ENCODE measurements around the gene KCNC4. TPM values are rescaled to one million over a fixed set of nuclear protein-coding genes. Genes with fewer than 3 reads are reported as not detected.

KCNC4 gene
- total RNA-seq, 1 experiment from 2014 or later = 0.61 TPM

DNA sequence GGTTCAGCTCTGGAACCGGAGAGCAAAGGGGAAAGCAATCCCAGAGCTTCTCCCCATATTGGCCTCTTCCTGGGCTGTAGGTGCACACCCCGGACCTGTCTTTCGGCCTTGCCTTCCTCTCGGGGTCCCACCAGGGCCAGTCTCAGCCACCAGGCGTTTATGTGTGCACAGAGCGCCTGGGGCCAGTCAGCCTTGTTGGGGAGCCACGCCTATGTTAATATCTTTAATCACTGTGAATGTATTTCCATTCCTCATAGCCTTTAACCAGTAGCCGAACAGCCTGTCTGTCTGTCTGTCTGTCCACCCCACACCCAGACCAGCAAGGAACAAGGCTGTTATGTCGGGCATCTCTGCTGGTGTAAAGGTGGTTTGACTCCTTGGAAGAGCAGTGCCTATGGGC lies 18.8 kb downstream of the KCNC4 start:
- Histone ChIP-seq H3K36me3 (no peaks in the 10 kb centered on the region), H3K27me3 (no peaks in the 10 kb centered on the region; the same call in 1 of the 2 replicates), H3K4me3 (no peak overlapping the region), H3K27ac (no peak overlapping the region), H3K4me1 (no peaks in the 10 kb centered on the region), H3K9me3 (replicated peaks) (no peaks in the 10 kb centered on the region)
- DNase-seq = no peak

DNA sequence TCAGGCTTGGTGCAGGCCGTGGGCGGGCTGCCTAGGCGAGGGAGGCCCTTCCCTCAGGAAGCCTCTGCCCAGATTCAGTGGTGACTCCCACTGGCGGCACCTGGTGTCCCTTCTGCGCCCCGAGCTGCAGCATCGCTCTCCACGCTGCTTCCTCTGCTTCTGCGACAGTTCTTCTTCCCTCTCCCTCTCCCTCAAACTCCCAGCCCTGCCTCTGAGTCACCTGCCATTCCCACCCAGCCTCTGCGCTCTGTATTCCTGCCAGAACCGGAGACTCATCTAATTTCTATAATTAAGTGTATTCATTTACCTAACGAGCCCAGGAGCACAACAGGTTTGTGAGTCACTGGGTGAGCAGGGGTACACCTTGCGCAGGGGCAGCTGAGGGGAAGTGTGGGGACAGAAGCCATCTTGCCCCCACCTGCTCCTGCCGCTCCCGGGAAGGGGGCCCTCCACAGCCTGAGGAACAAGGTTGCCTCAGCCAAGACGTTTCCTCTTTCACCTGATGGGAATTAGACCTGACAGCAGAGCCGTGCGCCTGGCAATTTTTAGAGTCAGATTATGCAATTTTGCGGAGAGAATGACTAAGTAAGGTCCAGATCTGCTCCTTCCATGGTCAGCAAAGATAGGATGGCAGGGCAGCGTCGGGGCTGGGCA lies 19.4 kb downstream of the KCNC4 start:
- Histone ChIP-seq H3K27me3 (no peaks in the 10 kb centered on the region; the same call in 1 of the 2 replicates), H3K36me3 (no peaks in the 10 kb centered on the region), H3K4me3 (no peak overlapping the region), H3K27ac (no peak overlapping the region), H3K4me1 (no peaks in the 10 kb centered on the region), H3K9me3 (replicated peaks) (no peaks in the 10 kb centered on the region)
- DNase-seq = no peak

DNA sequence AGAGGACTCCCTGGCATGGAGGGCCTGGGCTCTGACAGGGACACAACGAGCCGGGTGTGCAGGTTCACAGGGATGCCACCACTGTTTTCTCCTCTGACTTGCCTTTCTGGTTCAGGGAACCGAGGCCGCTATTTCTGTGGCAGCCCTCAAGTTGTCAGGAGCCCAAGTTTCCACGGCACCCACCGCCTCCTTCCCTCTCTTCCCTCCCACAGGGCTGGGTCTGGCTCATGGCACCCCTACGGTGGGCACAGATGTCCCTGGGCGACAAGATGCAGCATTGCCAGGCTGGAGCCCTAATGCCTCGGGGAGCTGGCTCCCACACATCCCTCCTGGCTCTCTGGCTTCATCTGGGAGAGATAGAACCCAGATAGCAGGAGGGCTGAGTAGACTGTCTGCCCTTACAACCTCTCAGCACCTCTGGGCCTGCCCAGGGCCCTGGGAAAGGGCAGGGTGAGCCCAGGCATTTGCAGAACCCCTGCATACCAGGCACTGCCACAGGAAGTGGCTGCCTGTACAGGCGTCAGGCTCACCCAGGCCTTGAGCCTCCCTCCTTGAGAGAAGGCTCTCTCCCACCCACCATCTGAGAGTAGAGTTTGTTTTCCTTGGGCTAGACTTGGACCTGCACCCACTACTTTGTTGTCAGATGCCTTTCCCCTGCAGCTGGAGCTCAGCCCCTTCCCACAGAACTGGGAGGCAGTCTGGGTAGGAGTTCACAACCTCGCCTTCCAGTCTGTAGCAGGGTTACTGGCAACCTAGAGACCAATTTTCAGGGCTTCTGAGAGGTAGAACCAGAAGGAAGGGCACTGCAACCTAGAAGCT lies 20.5 kb downstream of the KCNC4 start:
- H3K27ac ChIP-seq = no peak overlapping the region
- H3K27me3 ChIP-seq = no peaks in the 10 kb centered on the region; the same call in 1 of the 2 replicates
- H3K4me3 ChIP-seq = no peak overlapping the region
- no peaks in the 10 kb centered on the region for H3K36me3 ChIP-seq
- no peak for DNase-seq
- H3K9me3 ChIP-seq (replicated peaks) = no peaks in the 10 kb centered on the region
- H3K4me1 ChIP-seq = no peaks in the 10 kb centered on the region

DNA sequence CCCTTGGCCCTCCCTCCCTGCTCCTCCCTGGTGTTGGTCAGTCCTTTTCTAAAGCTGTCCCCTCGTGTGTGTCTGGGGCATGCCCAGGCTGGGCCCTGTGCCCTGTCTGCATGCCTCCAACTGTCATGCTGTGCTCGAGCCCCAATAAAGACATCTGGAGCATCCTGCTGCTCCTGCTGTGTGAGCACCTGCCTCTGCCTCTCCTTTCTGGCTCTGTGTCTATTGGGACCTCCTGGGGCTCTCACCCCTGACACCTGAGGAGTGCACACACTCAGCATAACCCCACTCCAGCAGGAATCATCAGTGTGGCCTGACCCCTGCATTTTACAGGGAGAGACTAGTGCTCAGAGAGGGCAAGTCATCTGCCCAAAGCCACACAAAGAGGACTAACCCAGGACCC lies 23.7 kb downstream of the KCNC4 start:
- no peak for DNase-seq
- Histone ChIP-seq H3K4me1 (peaks cover under 1% of the 10 kb centered on the region; the same call in 1 of the 2 replicates), H3K27ac (no peak overlapping the region), H3K9me3 (replicated peaks) (no peaks in the 10 kb centered on the region), H3K27me3 (no peaks in the 10 kb centered on the region; the same call in 1 of the 2 replicates), H3K4me3 (no peak overlapping the region), H3K36me3 (no peaks in the 10 kb centered on the region)

DNA sequence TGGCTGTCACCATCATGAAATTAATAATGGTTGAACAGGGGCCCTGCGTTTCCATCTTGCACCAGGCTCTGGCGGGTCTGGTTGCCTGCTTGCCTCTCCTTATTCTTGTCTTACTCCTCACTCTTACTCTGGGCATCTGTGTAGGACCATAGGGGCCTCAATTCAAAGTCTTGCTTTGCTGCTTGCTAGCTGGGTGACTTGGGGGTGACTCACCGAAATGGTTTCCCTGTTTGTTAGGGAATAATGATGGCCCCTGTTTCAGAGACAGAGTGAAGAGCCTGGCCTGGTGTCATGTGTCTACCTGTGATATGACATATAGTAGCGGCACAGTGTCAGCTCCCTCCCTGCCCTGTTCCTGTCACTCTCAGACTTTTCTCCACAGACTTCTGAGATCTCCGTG lies 24.6 kb downstream of the KCNC4 start:
- H3K27ac ChIP-seq = no peak overlapping the region
- no peaks in the 10 kb centered on the region; the same call in 1 of the 2 replicates for H3K27me3 ChIP-seq
- H3K36me3 ChIP-seq = no peaks in the 10 kb centered on the region
- DNase-seq = no peak
- H3K9me3 ChIP-seq (replicated peaks) = no peaks in the 10 kb centered on the region
- peaks cover 7% of the 10 kb centered on the region for H3K4me1 ChIP-seq
- H3K4me3 ChIP-seq = no peak overlapping the region

DNA sequence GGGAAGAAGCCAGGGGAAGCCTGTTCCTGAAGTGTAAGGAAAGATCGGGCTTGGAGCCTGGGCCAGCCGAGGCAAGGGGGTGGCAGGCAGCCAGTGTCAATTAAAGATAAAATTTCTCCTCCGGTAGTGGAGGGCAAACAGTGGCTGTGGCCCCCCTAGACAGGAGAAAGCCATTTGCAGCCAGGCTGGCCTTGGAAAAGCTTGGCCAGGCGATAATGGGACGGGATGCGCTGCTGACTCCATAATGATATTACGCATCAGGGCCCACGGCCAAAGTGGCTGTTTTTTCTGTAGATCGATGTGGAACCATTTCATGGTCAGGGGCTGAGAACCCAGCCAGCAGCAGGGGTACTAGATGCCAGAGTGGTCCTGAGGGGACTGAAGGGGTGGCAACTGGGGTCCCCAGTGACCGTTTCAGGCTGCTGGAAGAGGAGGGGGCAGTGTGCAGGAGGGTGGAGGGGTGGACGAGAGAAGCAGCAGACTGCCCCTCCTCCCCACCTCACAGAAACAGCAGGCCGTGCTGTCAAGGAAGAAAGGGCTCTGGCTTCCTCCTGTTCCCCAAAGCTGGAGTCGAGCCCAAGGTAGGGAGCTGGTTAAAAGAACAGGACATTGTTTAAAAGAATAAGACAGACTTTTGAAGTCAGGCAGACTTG lies 25.2 kb downstream of the KCNC4 start:
- H3K4me3 ChIP-seq = no peak overlapping the region
- DNase-seq = no peak
- no peak overlapping the region for H3K27ac ChIP-seq
- no peaks in the 10 kb centered on the region for H3K9me3 ChIP-seq (replicated peaks)
- peaks cover 13% of the 10 kb centered on the region for H3K4me1 ChIP-seq
- H3K36me3 ChIP-seq = no peaks in the 10 kb centered on the region
- H3K27me3 ChIP-seq = no peaks in the 10 kb centered on the region; the same call in 1 of the 2 replicates

DNA sequence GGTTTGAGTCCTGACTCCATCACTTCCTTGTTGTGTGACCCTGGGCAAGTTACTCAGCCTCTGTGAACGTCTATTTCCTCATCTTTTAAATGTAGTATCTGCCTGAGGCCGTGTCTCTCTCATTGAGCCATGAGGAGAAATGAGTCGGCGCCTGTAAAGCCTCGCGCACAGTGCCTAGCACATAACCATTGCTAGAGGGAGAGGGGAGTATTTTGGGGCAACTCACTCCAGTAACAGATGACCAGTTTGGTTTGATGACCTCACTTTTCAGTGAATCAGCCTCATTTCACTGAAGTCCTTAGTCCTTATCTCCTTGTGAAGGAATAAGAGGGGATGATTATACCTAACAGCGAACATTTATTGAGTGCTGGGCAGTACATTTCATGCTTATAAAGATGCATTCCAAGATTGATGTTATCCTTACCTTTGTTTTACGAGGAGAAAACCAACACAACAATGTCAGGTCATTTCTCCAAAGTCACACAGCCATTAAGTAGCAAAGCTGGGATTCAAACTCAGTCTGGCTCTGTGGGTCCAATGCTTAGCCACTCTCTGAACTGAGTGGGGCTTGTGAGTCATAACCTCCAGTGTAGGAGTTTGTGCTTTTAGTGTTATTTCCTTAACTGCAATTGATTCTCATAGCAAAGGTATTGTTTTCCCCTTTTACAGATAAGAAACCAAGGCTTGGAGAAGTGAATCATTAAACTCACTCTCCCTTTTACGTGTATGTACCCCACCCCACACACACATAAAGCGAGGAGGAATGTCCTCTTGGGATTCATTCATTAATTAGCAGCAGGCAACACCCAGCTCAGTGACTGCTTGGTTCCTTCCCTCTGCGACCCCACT lies 25.9 kb downstream of the KCNC4 start:
- no peak for DNase-seq
- no peaks in the 10 kb centered on the region for H3K9me3 ChIP-seq (replicated peaks)
- no peak overlapping the region for H3K27ac ChIP-seq
- H3K4me1 ChIP-seq = peaks cover 21% of the 10 kb centered on the region
- no peak overlapping the region for H3K4me3 ChIP-seq
- no peaks in the 10 kb centered on the region for H3K36me3 ChIP-seq
- no peaks in the 10 kb centered on the region; the same call in 1 of the 2 replicates for H3K27me3 ChIP-seq

DNA sequence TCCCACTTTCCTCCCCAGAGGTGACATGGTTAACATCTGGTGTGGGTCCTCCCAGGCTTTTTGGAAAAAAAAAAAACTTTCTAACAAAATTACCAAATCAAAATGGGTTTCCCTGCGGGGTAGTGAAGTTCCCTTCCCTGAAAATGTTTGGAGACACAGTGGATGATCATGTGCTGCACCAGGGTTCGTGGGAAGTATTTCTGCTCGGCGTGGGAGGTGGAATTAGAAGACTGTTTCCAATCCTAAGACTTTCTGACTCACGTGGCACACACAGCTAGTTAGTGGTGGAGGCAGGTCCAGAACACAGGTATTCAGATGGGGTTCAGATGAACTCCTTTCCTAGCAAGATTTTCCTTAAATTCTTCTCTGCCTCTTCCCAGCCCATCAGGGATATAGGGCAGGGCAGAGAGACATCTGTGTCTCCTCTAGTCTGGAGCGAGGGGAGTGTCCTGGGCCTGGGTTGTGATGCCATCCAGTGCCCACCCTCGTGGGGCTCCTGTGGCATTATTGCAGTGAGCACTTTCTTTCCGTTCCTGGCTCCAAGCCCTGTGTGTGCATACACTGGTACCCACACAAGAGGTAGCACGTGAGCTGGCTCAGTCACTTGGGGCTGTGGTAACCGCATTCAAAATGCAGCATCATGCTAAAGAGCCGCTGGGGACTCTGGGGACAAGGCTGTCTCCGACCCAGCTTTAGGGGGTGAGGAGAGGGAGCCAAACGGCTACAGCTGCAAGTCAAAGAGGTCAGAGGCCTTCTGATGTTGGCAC lies 27.5 kb downstream of the KCNC4 start:
- peaks cover 25% of the 10 kb centered on the region for H3K4me1 ChIP-seq
- no peaks in the 10 kb centered on the region for H3K9me3 ChIP-seq (replicated peaks)
- H3K36me3 ChIP-seq = no peaks in the 10 kb centered on the region
- DNase-seq = no peak
- no peak overlapping the region for H3K4me3 ChIP-seq
- H3K27ac ChIP-seq = no peak overlapping the region
- no peaks in the 10 kb centered on the region for H3K27me3 ChIP-seq

DNA sequence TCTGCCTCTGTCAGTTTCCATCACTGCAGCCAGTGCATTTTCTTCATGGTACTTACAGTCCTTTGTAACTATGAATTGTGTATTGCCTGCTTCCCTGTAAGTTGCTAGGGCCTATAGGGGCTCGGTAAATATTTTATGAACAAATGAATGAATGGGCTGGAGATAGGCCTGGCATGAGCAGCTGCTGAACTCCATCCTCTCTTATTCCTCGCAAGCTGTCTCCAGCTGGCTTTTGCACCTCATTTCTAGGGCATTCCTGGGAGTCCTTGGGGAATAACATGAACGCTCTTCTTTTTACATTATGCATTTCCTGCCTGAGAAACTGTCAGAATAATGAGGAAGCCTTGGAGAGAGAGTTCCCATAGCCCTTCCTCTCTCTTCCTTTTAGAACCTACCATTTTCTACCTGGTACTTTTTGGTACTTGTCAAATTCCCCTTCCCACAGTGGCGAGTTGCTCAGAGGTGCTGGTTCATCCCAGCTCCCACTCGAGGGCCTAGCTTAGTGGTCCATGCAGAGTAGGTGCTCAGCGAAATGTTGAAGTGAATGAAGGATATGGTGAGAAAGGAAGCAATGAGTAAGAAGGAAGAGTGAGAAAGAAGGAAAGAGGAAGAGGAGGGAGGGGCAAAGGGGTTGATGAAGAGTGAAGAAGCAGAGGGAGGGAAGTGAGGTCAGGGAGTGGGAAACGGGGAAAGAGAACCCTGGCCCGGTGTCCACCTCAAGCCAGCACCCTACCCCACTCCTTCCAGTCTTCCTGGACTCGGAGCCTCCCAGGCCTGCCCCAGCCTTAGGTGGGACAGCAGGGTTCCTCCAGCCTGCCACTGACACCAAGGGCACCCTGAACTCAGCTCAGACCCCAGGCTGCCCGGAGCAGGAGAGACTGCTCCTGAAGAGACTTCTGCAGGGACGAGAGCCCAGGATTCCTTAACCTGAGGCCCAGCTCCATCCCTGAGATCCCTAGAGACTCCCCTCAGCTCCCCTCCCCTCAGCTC lies 29.6 kb downstream of the KCNC4 start:
- DNase-seq = peak; percentile 35 to 62
- Histone ChIP-seq H3K4me3 (no peak overlapping the region), H3K9me3 (replicated peaks) (no peaks in the 10 kb centered on the region), H3K36me3 (no peaks in the 10 kb centered on the region), H3K27me3 (no peaks in the 10 kb centered on the region), H3K27ac (no peak overlapping the region), H3K4me1 (peaks cover 43% of the 10 kb centered on the region)

DNA sequence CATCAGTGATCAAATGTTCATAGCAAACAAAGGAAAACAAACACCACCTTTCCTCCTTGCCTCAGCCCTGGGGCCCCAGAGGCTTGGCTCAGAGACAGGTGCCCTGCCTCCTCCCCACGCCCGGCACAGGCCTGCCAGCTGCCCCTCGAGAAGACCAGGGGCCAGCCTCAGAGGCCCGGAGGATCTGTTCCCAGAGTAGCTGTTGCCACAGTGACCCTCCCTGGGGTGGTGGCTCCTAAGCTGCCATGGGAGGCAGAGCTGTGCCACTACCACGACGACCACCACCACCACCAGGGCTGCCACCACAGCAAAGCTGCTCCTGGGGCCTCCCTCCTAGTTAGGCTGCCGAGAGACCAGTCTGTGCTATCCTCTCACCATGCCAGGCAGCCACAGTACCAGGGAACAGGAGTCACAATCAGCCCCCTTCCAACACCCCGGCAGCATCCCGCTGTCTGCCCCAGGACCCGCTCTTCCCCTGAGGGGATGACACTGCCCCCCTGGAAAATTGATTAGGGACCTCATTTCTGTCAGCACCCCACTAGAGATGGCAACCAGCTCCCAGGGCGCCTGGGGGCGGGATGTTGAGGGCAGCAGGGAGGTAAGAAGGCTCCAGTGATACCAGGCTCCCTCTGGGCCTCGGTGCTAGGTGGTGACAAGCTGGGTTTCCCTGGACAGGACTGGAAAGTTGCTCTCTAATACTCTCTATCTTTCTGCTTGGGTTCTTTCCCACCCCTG lies 30.5 kb downstream of the KCNC4 start:
- DNase-seq = peak; percentile 41 to 66
- Histone ChIP-seq H3K27ac (no peak overlapping the region), H3K27me3 (0 out of 2 replicates have a peak, but pooled peaks cover 1% of the 10 kb centered on the region), H3K36me3 (no peaks in the 10 kb centered on the region), H3K4me3 (no peak overlapping the region), H3K9me3 (replicated peaks) (no peaks in the 10 kb centered on the region), H3K4me1 (peaks cover 44% of the 10 kb centered on the region)

DNA sequence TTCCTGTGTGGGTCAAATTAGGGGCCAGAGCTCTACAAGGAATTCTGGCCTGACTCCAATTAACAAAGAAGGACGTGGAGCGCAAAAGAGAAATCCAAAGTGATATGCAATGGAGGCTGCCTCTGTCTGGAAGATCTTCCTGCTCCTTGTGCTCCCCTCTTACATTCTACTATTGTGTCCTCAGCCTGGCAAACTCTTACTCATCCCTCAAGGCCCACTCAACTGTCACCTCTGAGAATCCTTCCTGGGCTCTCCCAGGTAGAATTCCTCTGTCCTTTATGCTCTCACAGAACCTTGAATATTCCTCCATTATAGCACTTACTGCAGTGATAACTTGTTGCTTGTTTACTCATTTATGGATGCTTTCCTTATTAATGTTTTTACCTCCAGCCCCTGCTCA lies 31.4 kb downstream of the KCNC4 start:
- H3K36me3 ChIP-seq = no peaks in the 10 kb centered on the region
- no peak overlapping the region for H3K27ac ChIP-seq
- H3K4me3 ChIP-seq = no peak overlapping the region
- no peaks in the 10 kb centered on the region for H3K9me3 ChIP-seq (replicated peaks)
- H3K4me1 ChIP-seq = peaks cover 44% of the 10 kb centered on the region
- DNase-seq = no peak
- H3K27me3 ChIP-seq = 0 out of 2 replicates have a peak, but pooled peaks cover 3% of the 10 kb centered on the region

DNA sequence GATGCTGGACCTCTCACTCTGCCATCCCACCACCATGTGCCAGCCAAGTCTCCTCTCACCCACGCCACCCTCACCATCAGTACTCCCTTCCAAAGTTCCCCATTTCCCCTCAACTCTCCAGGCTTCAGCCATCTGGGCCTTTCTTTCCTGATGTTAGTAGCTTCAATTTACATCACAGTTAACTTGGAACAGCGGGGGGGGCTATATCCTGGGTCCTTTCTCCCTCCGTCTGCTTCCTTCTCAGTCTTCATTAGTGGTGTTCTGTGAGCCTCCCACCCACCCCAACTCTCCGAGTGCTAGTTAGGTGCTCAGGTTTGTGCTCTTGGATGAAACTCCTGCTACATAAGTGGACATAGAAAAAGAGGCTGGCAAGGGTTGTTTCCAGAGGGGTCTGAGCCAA lies 31.9 kb downstream of the KCNC4 start:
- Histone ChIP-seq H3K4me1 (peaks cover 44% of the 10 kb centered on the region), H3K4me3 (no peak overlapping the region), H3K27me3 (0 out of 2 replicates have a peak, but pooled peaks cover 3% of the 10 kb centered on the region), H3K27ac (no peak overlapping the region), H3K36me3 (no peaks in the 10 kb centered on the region), H3K9me3 (replicated peaks) (no peaks in the 10 kb centered on the region)
- no peak for DNase-seq
